Right atrium auricular region (tissue), 2 donors: ENCODE data around the gene PDZD8. TPM values are rescaled to one million over a fixed set of nuclear protein-coding genes. Genes with fewer than 3 reads are reported as not detected.

Experiments
- DNase-seq: peaks from one replicate; pipeline ENCODE4 v3.0.0-alpha.2; 2019; ENCODE audit warnings: low spot score
- H3K27ac ChIP-seq, 2 donors: fragments of 200-600 bp; sonication (generic); 1 replicate in 1 of 2; 2 replicates in 1 of 2; pipeline ENCODE4 v1.5.1; 2016 to 2019
- H3K27me3 ChIP-seq, 2 donors: fragments of 200-600 bp; sonication (generic); one replicate each; pipeline versions ENCODE4 v1.5.1 to v1.6.0; 2017 to 2019
- H3K36me3 ChIP-seq: fragments of 200-600 bp; sonication (generic); one replicate; pipeline ENCODE4 v1.5.1; 2016
- H3K4me1 ChIP-seq, 2 donors: fragments of 200-600 bp; sonication (generic); one replicate each; pipeline versions ENCODE4 v1.5.1 to v1.6.0; 2017 to 2019
- H3K4me3 ChIP-seq, 2 donors: fragments of 200-600 bp; sonication (generic); 1 replicate in 1 of 2; 2 replicates in 1 of 2; pipeline ENCODE4 v1.5.1; 2017 to 2019; ENCODE audit warnings: mild to moderate bottlenecking in 1 of 2, moderate library complexity in 1 of 2
- H3K9me3 ChIP-seq, 2 donors: fragments of 200-600 bp; sonication (generic); one replicate each; pipeline ENCODE4 v1.5.1; 2019
- CTCF ChIP-seq, 2 donors: fragments of 200-600 bp; sonication (generic); IDR thresholded peaks; one replicate each; pipeline ENCODE4 v1.5.1; 2019; ENCODE audit warnings: antibody characterized with exemption in 2 of 2
- total RNA-seq, 2 donors: library from RNA; depleted of rRNA; stranded (reverse); fragments of >200 nt; gene quantifications; one replicate each; pipeline ENCODE4 v1.1.0, GENCODE V29; 2016

The PDZD8 gene
- total RNA-seq, 2 donors from 2014 or later, result 17.7 to 29.4 TPM

DNA sequence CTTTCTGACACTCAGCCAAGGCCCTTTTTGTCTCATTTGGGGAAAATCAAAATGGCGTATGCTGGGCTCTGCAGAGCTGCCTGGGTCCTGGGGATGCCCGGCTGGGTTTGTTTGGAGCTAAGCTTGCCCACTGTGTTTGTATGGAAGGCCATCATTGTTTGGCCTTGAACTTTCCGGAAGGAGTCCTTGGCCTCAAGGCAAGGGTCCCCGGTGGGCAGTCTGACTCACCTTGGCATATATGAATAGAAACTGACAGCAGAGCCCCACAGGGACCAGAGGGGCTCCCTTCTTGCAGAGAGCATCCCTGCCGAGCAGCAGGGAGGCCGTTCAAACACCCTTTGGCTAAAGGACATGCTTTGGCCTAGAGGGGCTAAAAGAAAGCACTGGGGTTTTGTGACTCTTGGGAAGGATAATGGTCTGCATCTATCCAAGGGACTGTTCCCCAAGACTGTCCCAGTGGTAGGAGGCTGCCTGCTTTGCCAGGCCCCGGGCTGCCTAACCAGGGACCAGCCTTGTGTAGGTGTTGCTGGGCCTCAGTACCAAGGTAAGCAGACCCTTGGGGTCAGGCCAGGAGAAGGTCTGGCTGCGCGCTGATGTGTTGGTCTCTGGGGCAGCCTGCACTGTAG is 119.3 kb downstream of the PDZD8 start:
- Histone ChIP-seq H3K27ac (no peak overlapping the region), H3K4me3 (no peak overlapping the region), H3K4me1 (no peaks in the 10 kb centered on the region), H3K27me3 (no peaks in the 10 kb centered on the region), H3K36me3 (no peaks in the 10 kb centered on the region), H3K9me3 (no peaks in the 10 kb centered on the region)
- TF ChIP-seq CTCF (IDR thresholded peaks at IDR 0.05), result no peak
- peak; percentile 43 for DNase-seq

DNA sequence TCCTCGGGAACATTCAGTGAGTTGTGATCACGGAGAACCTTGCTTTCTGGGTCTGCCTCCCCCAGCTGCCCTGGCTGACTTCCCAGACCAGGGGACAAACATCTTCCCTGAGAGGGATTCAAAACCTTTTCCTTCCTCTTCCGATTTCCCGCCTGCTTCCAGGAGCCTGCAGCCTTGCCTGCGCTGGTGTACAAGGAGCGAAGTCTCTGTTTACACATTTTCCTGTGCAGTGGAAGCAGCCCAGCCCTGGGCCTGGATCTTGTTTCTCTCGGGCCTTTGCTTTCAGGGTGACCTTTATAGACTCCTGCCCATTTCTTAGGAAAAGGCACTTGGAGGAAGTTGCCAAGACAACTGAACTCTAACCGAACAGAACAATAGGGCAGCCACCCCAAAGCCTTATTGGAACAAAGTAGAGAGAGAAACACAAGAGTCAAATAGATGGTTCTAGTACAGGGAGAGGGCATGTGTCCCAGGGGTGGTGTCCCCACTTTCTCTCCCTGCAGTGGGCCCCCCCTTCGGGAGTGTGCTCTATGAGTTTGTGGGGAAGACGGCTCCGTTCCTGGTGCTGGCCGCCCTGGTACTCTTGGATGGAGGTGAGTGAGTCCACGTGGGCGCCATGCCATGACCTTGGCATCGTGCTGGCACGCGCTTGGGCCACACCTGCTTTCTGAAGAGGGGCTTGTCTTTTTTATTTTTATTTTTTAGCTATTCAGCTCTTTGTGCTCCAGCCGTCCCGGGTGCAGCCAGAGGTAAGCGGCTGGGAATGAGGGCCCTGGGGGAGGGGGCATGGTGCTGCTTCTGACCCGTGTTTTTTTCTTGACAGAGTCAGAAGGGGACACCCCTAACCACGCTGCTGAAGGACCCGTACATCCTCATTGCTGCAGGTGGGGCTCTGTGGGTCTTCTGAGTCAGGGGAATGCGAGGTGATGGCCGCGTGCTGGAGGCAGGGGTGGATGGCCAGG is 120.2 kb downstream of the PDZD8 start:
- no peaks in the 10 kb centered on the region for H3K4me1 ChIP-seq
- no peak overlapping the region for H3K4me3 ChIP-seq
- no peaks in the 10 kb centered on the region for H3K36me3 ChIP-seq
- H3K27ac ChIP-seq, result no peak overlapping the region
- no peak for TF ChIP-seq CTCF (IDR thresholded peaks at IDR 0.05)
- DNase-seq, result no peak
- H3K27me3 ChIP-seq, result no peaks in the 10 kb centered on the region
- no peaks in the 10 kb centered on the region for H3K9me3 ChIP-seq

DNA sequence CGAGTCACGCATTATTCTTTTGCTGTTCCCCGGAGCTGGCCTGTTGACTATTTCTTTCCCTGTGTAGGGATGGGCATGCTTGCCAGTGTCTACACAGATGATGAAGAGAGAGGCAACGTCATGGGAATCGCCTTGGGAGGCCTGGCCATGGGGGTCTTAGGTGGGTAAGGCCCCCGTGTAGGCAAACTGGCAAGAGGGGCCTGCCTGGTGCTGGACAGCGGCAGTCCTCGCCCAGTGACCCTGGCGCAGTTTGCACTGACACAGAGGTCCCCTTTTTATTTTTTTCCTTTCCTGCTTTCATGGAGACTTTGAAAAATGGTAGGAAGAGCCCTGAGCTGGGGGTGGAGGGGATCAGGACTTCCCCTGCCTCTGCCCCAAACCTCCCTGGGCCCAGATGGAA is 120.9 kb downstream of the PDZD8 start:
- Histone ChIP-seq H3K4me3 (no peak overlapping the region), H3K27me3 (no peaks in the 10 kb centered on the region)
- no peak for TF ChIP-seq CTCF (IDR thresholded peaks at IDR 0.05)

DNA sequence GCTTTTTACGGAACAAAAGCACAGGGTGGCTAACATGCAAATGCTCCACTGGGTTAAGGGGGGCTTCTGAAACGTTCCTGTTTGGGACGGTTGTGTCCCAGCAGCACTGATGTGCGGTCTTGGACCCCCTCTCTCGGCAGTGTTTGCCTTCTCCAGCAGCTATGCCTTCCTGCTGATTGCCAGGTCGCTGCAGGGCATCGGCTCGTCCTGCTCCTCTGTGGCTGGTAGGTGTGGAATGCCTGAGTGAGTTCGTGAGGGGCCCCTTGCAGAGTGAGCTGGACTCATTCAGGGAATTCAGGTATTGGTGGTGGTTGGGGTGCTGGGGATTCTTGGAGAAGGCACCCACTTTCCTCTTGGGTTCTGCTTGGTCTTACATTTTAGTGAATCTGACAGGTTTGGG is 121.3 kb downstream of the PDZD8 start:
- Histone ChIP-seq H3K36me3 (no peaks in the 10 kb centered on the region), H3K4me1 (no peaks in the 10 kb centered on the region), H3K4me3 (no peak overlapping the region), H3K27me3 (no peaks in the 10 kb centered on the region), H3K27ac (no peak overlapping the region), H3K9me3 (no peaks in the 10 kb centered on the region)
- DNase-seq, result no peak
- TF ChIP-seq CTCF (IDR thresholded peaks at IDR 0.05), result no peak

More for the DNA sequence above, 120.9 kb downstream of the PDZD8 start:
- no peaks in the 10 kb centered on the region for H3K9me3 ChIP-seq
- DNase-seq, result no peak
- H3K4me1 ChIP-seq, result no peaks in the 10 kb centered on the region
- no peaks in the 10 kb centered on the region for H3K36me3 ChIP-seq
- no peak overlapping the region for H3K27ac ChIP-seq

- Histone ChIP-seq H3K4me1 (no peaks in the 10 kb centered on the region), H3K9me3 (no peaks in the 10 kb centered on the region), H3K27ac (no peak overlapping the region), H3K4me3 (no peak overlapping the region), H3K36me3 (no peaks in the 10 kb centered on the region), H3K27me3 (no peaks in the 10 kb centered on the region)
- DNase-seq, result no peak
- TF ChIP-seq CTCF (IDR thresholded peaks at IDR 0.05), result no peak
Measured at GRCh38 chr10:117250411-117250810, 124.8 kb downstream of the PDZD8 start.
